K562 (cell line): Measurements from ENCODE around the gene SPATA16. TPM values are rescaled to one million over a fixed set of nuclear protein-coding genes. Genes with fewer than 3 reads are reported as not detected.

Source experiments
- ATF7 ChIP-seq: fragments of 450-650 bp; IDR thresholded peaks from 2 replicates; pipeline ENCODE4 v1.7.1; 2014; ENCODE audit warnings: mild to moderate bottlenecking, moderate library complexity
- CAMTA2 ChIP-seq: fragments of 250-450 bp; sonication (Bioruptor Pico); conservative IDR thresholded peaks from 2 replicates; pipeline ENCODE4 v1.5.1; 2022
- ELF2 ChIP-seq: fragments of 250-450 bp; sonication (Bioruptor Pico); IDR thresholded peaks from 2 replicates; pipeline ENCODE4 v1.5.0; 2021; ENCODE audit warnings: mild to moderate bottlenecking
- HDAC1 ChIP-seq, 2 experiments: fragments of 450-650 bp; IDR thresholded peaks; 2 replicates each; pipeline ENCODE4 v1.6.1; 2016 to 2017; ENCODE audit warnings: inconsistent platforms in 1 of 2, mild to moderate bottlenecking in 1 of 2, moderate library complexity in 1 of 2
- JUND ChIP-seq, 2 experiments: IDR thresholded peaks; 2 replicates in 1 of 2; 3 replicates in 1 of 2; pipeline ENCODE4 v1.6.1; 2011; ENCODE audit warnings: borderline replicate concordance in 2 of 2, low read depth in 2 of 2, low read length in 2 of 2, improper control_type of control experiment in 1 of 2, missing biosample characterization in 1 of 2, missing genetic modification characterization in 1 of 2, missing genetic modification reagents in 1 of 2
- MAFK ChIP-seq: IDR thresholded peaks from 2 replicates; pipeline ENCODE4 v1.6.1; 2011; ENCODE audit warnings: low read length, improper control_type of control experiment
- MECOM ChIP-seq: fragments of 250-450 bp; sonication (Bioruptor Pico); IDR thresholded peaks from 2 replicates; pipeline ENCODE4 v1.8.0; 2022; ENCODE audit warnings: inconsistent platforms
- MTA2 ChIP-seq: fragments of 450-650 bp; IDR thresholded peaks from 2 replicates; pipeline ENCODE4 v1.6.1; 2016; ENCODE audit warnings: low read depth
- MTA3 ChIP-seq: fragments of 450-650 bp; formaldehyde crosslinking; IDR thresholded peaks from 2 replicates; pipeline ENCODE4 v1.6.1; 2017; ENCODE audit warnings: mild to moderate bottlenecking, borderline replicate concordance
- MXD1 ChIP-seq: fragments of 250-450 bp; sonication (Bioruptor Pico); IDR thresholded peaks from 2 replicates; pipeline ENCODE4 v1.8.0; 2021; ENCODE audit warnings: borderline replicate concordance, mild to moderate bottlenecking, moderate library complexity; ENCODE audit not compliant: poor library complexity, severe bottlenecking
- NFE2 ChIP-seq: IDR thresholded peaks from 2 replicates; pipeline ENCODE4 v1.6.1; 2014; ENCODE audit warnings: antibody characterized with exemption, low read depth
- NFE2L1 ChIP-seq: fragments of 450-650 bp; IDR thresholded peaks from 2 replicates; pipeline ENCODE4 v1.6.1; 2016; ENCODE audit warnings: missing genetic modification characterization, low read depth, mild to moderate bottlenecking, missing compliant biosample characterization, moderate library complexity, borderline replicate concordance
- POLR2H ChIP-seq: IDR thresholded peaks from 2 replicates; pipeline ENCODE4 v1.6.1; 2016; ENCODE audit warnings: missing genetic modification characterization, low read depth, mild to moderate bottlenecking, control low read depth, missing compliant biosample characterization, moderate library complexity
- SMARCC2 ChIP-seq: fragments of 450-650 bp; IDR thresholded peaks from 2 replicates; pipeline ENCODE4 v1.6.1; 2017; ENCODE audit warnings: antibody characterized with exemption, moderate library complexity, mild to moderate bottlenecking, low read depth
- TCFL5 ChIP-seq: fragments of 250-450 bp; sonication (Bioruptor Pico); conservative IDR thresholded peaks from 2 replicates; pipeline ENCODE4 v1.6.1; 2021; ENCODE audit warnings: mild to moderate bottlenecking, moderate library complexity, matching md5 sums
- TEAD4 ChIP-seq, 2 experiments: sonication (generic) in 1 of 2; formaldehyde crosslinking in 1 of 2; IDR thresholded peaks; 2 replicates each; pipeline versions ENCODE4 v1.6.1 to v1.8.0; 2012 to 2022; ENCODE audit warnings: borderline replicate concordance in 1 of 2, inconsistent platforms in 1 of 2, low read length in 1 of 2, mild to moderate bottlenecking in 1 of 2, missing genetic modification reagents in 1 of 2
- ZKSCAN8 ChIP-seq: fragments of 200-800 bp; sonication (Bioruptor generic); IDR thresholded peaks from 2 replicates; pipeline ENCODE4 v1.6.1; 2016; ENCODE audit warnings: missing genetic modification characterization, missing compliant biosample characterization
- ZNF316 ChIP-seq: fragments of 450-650 bp; IDR thresholded peaks from 2 replicates; pipeline ENCODE4 v1.6.1; 2016
- polyA plus RNA-seq, 8 experiments: library from polyadenylated mRNA; depleted of rRNA in 4 of 8; stranded (reverse) in 5 of 8; unstranded in 3 of 8; fragments of >200 nt; fragmentation: Nextera tagmentation in 2 of 8; fragmentation: Illumina TruSeq in 1 of 8; extraction: Ambion mirVana in 2 of 8; extraction: Trizol in 1 of 8; gene quantifications; 2 replicates each; pipeline versions ENCODE4 v1.2.1 to v1.2.3, GENCODE V29; 2011 to 2014; ENCODE audit warnings: inconsistent platforms in 1 of 8, missing spikeins in 1 of 8
- total RNA-seq, 7 experiments: library from RNA; depleted of rRNA in 6 of 7; stranded (reverse); fragments of >200 nt in 6 of 7; fragmentation: Illumina TruSeq in 2 of 7; extraction: Trizol in 2 of 7; gene quantifications; 2 replicates each; pipeline versions ENCODE4 v1.2.1 to v1.2.3, GENCODE V29; 2011 to 2021; ENCODE audit warnings: low replicate concordance in 1 of 7
- TF ChIP-seq, protein P1 (sequence below): fragments of 450-650 bp; conservative IDR thresholded peaks from 2 replicates; pipeline ENCODE4 v1.6.1; 2016; ENCODE audit warnings: missing genetic modification characterization, low read depth, mild to moderate bottlenecking, control low read depth, missing compliant biosample characterization
- TF ChIP-seq, protein P2 (sequence below): fragments of 250-450 bp; sonication (Bioruptor Pico); IDR thresholded peaks from 2 replicates; pipeline ENCODE4 v1.8.0; 2022; ENCODE audit warnings: inconsistent platforms, mild to moderate bottlenecking, moderate library complexity, borderline replicate concordance

The SPATA16 gene
- total and polyA plus RNA-seq, 9 of the 15 experiments (the other 6 are each of a cell fraction or from before 2014, with no cell fraction given) = not detected

GRCh38 chr3:172856795-172857742 is 284.0 kb downstream of the SPATA16 start (continued):
- TF ChIP-seq JUND (IDR thresholded peaks at IDR 0.05; ENCODE audit: borderline replicate concordance, low read depth, low read length) (peak; percentile 91), JUND (tag; IDR thresholded peaks at IDR 0.05; ENCODE audit: borderline replicate concordance, low read depth, low read length) (peak; percentile 79; the same call in 1 of the 3 replicates), NFE2 (peak; percentile 95), MTA2 (peak; percentile 38; the same call in 1 of the 2 replicates), MECOM (CRISPR knock-in tag) (peak; percentile 37; the same call in 1 of the 2 replicates), SMARCC2 (peak; percentile 75), CAMTA2 (CRISPR knock-in tag) (no peak), ZKSCAN8 (CRISPR knock-in tag) (0 out of 2 replicates have a peak, but pooled peaks have one; percentile 33), POLR2H (tag) (0 out of 2 replicates have a peak, but pooled peaks have one; percentile 12), TCFL5 (no peak), MTA3 (0 out of 2 replicates have a peak, but pooled peaks have one; percentile 47), MAFK (peak; percentile 92), ELF2 (CRISPR knock-in tag) (no peak), ZNF316 (peak; percentile 99), TEAD4 (IDR thresholded peaks at IDR 0.05; ENCODE audit: low read length) (peak; percentile 81), TEAD4 (CRISPR knock-in tag; IDR thresholded peaks at IDR 0.05; ENCODE audit: borderline replicate concordance) (no peak), MXD1 (CRISPR knock-in tag) (no peak), ATF7 (0 out of 2 replicates have a peak, but pooled peaks have one; percentile 42), HDAC1 (IDR thresholded peaks at IDR 0.05) (peak in 1 of 2 experiments; percentile 54; a peak in 1 of 4 replicates), NFE2L1 (tag) (peak; percentile 79)
- TF ChIP-seq, protein P1, sequence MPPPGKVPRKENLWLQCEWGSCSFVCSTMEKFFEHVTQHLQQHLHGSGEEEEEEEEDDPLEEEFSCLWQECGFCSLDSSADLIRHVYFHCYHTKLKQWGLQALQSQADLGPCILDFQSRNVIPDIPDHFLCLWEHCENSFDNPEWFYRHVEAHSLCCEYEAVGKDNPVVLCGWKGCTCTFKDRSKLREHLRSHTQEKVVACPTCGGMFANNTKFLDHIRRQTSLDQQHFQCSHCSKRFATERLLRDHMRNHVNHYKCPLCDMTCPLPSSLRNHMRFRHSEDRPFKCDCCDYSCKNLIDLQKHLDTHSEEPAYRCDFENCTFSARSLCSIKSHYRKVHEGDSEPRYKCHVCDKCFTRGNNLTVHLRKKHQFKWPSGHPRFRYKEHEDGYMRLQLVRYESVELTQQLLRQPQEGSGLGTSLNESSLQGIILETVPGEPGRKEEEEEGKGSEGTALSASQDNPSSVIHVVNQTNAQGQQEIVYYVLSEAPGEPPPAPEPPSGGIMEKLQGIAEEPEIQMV (tag) = no peak
- TF ChIP-seq, protein P2, sequence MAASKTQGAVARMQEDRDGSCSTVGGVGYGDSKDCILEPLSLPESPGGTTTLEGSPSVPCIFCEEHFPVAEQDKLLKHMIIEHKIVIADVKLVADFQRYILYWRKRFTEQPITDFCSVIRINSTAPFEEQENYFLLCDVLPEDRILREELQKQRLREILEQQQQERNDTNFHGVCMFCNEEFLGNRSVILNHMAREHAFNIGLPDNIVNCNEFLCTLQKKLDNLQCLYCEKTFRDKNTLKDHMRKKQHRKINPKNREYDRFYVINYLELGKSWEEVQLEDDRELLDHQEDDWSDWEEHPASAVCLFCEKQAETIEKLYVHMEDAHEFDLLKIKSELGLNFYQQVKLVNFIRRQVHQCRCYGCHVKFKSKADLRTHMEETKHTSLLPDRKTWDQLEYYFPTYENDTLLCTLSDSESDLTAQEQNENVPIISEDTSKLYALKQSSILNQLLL (CRISPR knock-in tag) = no peak
